WTC11 (cell line): ENCODE results near the gene ZBTB7C. TPM values are rescaled to one million over a fixed set of nuclear protein-coding genes. Genes with fewer than 3 reads are reported as not detected.

Experiments used
- ATAC-seq: fragments of 200-7000 bp; cut with Tn5 transposase; 2 replicates; pipeline ENCODE4 v1.10.0; 2021; ENCODE audit warnings: mild to moderate bottlenecking, moderate library complexity
- CTCF ChIA-PET: fragments of 300-600 bp; sonication (Branson Sonifier 250); formaldehyde crosslinking; loops from one replicate; lab custom pipeline; 2021; ENCODE audit warnings: antibody characterized with exemption; lab: Charles Lee
- POLR2A ChIA-PET: fragments of 350-600 bp; sonication (Branson Sonifier 250); formaldehyde crosslinking; loops from one replicate; lab custom pipeline; 2021; ENCODE audit warnings: antibody characterized with exemption; lab: Charles Lee
- DNase-seq: peaks from one replicate; pipeline ENCODE4 v3.0.0; 2021; ENCODE audit warnings: low spot score
- H3K27ac Mint-ChIP-seq: 2 replicates; pipeline ENCODE4 v1.8.0; 2021; ENCODE audit warnings: mixed read lengths
- H3K27me3 Mint-ChIP-seq: 2 replicates; pipeline ENCODE4 v1.8.0; 2021; ENCODE audit warnings: low read depth, mild to moderate bottlenecking, moderate library complexity, mixed read lengths
- H3K36me3 Mint-ChIP-seq: 2 replicates; pipeline ENCODE4 v1.8.0; 2021; ENCODE audit warnings: mixed read lengths
- H3K4me1 Mint-ChIP-seq: 2 replicates; pipeline ENCODE4 v1.8.0; 2022; ENCODE audit warnings: mixed read lengths
- H3K4me3 Mint-ChIP-seq: 2 replicates; pipeline ENCODE4 v1.8.0; 2021; ENCODE audit warnings: mild to moderate bottlenecking, moderate library complexity, mixed read lengths
- H3K9me3 Mint-ChIP-seq: 2 replicates; pipeline ENCODE4 v1.8.0; 2021; ENCODE audit warnings: mixed read lengths
- CREB1 ChIP-seq: sonication (generic); formaldehyde crosslinking; IDR thresholded peaks from 2 replicates; pipeline ENCODE4 v1.8.0; 2023; ENCODE audit warnings: mild to moderate bottlenecking, missing genetic modification reagents
- E2F5 ChIP-seq: sonication (generic); formaldehyde crosslinking; IDR thresholded peaks from 2 replicates; pipeline ENCODE4 v1.8.1; 2022; ENCODE audit warnings: mild to moderate bottlenecking, moderate library complexity, missing genetic modification reagents
- EMX1 ChIP-seq: fragments of 250-450 bp; sonication (Bioruptor Pico); IDR thresholded peaks from 2 replicates; pipeline ENCODE4 v1.8.0; 2021; ENCODE audit warnings: mild to moderate bottlenecking
- FOXJ3 ChIP-seq: sonication (generic); formaldehyde crosslinking; IDR thresholded peaks from 2 replicates; pipeline ENCODE4 v1.9.0; 2021; ENCODE audit warnings: missing genetic modification reagents, mild to moderate bottlenecking, borderline replicate concordance
- FOXP4 ChIP-seq: sonication (generic); formaldehyde crosslinking; IDR thresholded peaks from 2 replicates; pipeline ENCODE4 v1.8.0; 2022; ENCODE audit warnings: mild to moderate bottlenecking, missing genetic modification reagents
- MLX ChIP-seq: sonication (generic); formaldehyde crosslinking; IDR thresholded peaks from 2 replicates; pipeline ENCODE4 v1.8.1; 2023; ENCODE audit warnings: mild to moderate bottlenecking, missing genetic modification reagents, moderate library complexity
- NFYB ChIP-seq: sonication (generic); formaldehyde crosslinking; conservative IDR thresholded peaks from 2 replicates; pipeline ENCODE4 v1.8.0; 2022; ENCODE audit warnings: low read depth, missing genetic modification reagents
- NR1H2 ChIP-seq: sonication (generic); formaldehyde crosslinking; IDR thresholded peaks from 2 replicates; pipeline ENCODE4 v1.9.0; 2021; ENCODE audit warnings: mild to moderate bottlenecking, moderate library complexity, missing genetic modification reagents
- NR3C1 ChIP-seq: sonication (generic); formaldehyde crosslinking; conservative IDR thresholded peaks from 2 replicates; pipeline ENCODE4 v1.8.1; 2023; ENCODE audit warnings: low read depth, mild to moderate bottlenecking, missing genetic modification reagents
- OVOL2 ChIP-seq: fragments of 250-450 bp; sonication (Bioruptor Pico); IDR thresholded peaks from 2 replicates; pipeline ENCODE4 v1.9.0; 2021; ENCODE audit warnings: mild to moderate bottlenecking, borderline replicate concordance
- RORB ChIP-seq: fragments of 250-450 bp; sonication (Bioruptor Pico); IDR thresholded peaks from 2 replicates; pipeline ENCODE4 v1.9.0; 2021; ENCODE audit warnings: mild to moderate bottlenecking
- SP1 ChIP-seq: sonication (generic); formaldehyde crosslinking; conservative IDR thresholded peaks from 2 replicates; pipeline ENCODE4 v1.8.1; 2022; ENCODE audit warnings: missing genetic modification reagents
- ZBTB21 ChIP-seq: sonication (generic); formaldehyde crosslinking; IDR thresholded peaks from 2 replicates; pipeline ENCODE4 v1.8.1; 2023; ENCODE audit warnings: mild to moderate bottlenecking, missing genetic modification reagents, borderline replicate concordance
- ZNF396 ChIP-seq: fragments of 250-450 bp; sonication (Bioruptor Pico); IDR thresholded peaks from 2 replicates; pipeline ENCODE4 v1.8.0; 2021; ENCODE audit warnings: mild to moderate bottlenecking, moderate library complexity, borderline replicate concordance
- ZNF512 ChIP-seq: sonication (generic); formaldehyde crosslinking; IDR thresholded peaks from 2 replicates; pipeline ENCODE4 v1.8.1; 2022; ENCODE audit warnings: missing genetic modification reagents, borderline replicate concordance
- total RNA-seq: library from RNA; stranded (reverse); gene quantifications from 3 replicates; pipeline ENCODE4 v1.2.3, GENCODE V29; 2021
- TF ChIP-seq, protein P1 (sequence below): fragments of 200-600 bp; IDR thresholded peaks from 2 replicates; pipeline ENCODE4 v1.8.0; 2022; ENCODE audit warnings: antibody characterized with exemption
- TF ChIP-seq, protein P2 (sequence below): sonication (generic); formaldehyde crosslinking; conservative IDR thresholded peaks from 2 replicates; pipeline ENCODE4 v1.8.1; 2022; ENCODE audit warnings: mild to moderate bottlenecking, missing genetic modification reagents
- TF ChIP-seq, protein P3 (sequence below): fragments of 250-450 bp; sonication (Bioruptor Pico); IDR thresholded peaks from 2 replicates; pipeline ENCODE4 v1.9.0; 2021; ENCODE audit warnings: moderate library complexity, mild to moderate bottlenecking, inconsistent platforms, borderline replicate concordance
- TF ChIP-seq, protein P4 (sequence below): sonication (generic); formaldehyde crosslinking; conservative IDR thresholded peaks from 2 replicates; pipeline ENCODE4 v1.8.1; 2023; ENCODE audit warnings: mild to moderate bottlenecking, low read depth, missing genetic modification reagents, moderate library complexity

Gene ZBTB7C
- total RNA-seq, 1 experiment from 2014 or later = 0.48 TPM

GRCh38 chr18:48342581-48342980 is 66.6 kb downstream of the ZBTB7C start:
- TF ChIP-seq MLX (CRISPR knock-in tag) = no peak
- TF ChIP-seq, protein P1, sequence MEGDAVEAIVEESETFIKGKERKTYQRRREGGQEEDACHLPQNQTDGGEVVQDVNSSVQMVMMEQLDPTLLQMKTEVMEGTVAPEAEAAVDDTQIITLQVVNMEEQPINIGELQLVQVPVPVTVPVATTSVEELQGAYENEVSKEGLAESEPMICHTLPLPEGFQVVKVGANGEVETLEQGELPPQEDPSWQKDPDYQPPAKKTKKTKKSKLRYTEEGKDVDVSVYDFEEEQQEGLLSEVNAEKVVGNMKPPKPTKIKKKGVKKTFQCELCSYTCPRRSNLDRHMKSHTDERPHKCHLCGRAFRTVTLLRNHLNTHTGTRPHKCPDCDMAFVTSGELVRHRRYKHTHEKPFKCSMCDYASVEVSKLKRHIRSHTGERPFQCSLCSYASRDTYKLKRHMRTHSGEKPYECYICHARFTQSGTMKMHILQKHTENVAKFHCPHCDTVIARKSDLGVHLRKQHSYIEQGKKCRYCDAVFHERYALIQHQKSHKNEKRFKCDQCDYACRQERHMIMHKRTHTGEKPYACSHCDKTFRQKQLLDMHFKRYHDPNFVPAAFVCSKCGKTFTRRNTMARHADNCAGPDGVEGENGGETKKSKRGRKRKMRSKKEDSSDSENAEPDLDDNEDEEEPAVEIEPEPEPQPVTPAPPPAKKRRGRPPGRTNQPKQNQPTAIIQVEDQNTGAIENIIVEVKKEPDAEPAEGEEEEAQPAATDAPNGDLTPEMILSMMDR = no peak
- no peak for TF ChIP-seq NR3C1 (CRISPR knock-in tag)
- TF ChIP-seq EMX1 = no peak
- TF ChIP-seq, protein P2, sequence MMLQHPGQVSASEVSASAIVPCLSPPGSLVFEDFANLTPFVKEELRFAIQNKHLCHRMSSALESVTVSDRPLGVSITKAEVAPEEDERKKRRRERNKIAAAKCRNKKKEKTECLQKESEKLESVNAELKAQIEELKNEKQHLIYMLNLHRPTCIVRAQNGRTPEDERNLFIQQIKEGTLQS (CRISPR knock-in tag) = no peak
- no peak for TF ChIP-seq NFYB (CRISPR knock-in tag)
- TF ChIP-seq RORB = no peak
- no peak for TF ChIP-seq CREB1 (CRISPR knock-in tag)
- no peak for TF ChIP-seq ZNF396 (CRISPR knock-in tag)
- TF ChIP-seq ZBTB21 = no peak
- no peak for TF ChIP-seq ZNF512 (CRISPR knock-in tag)
- no peak for TF ChIP-seq OVOL2
- no peak for TF ChIP-seq FOXJ3 (CRISPR knock-in tag)
- TF ChIP-seq, protein P3, sequence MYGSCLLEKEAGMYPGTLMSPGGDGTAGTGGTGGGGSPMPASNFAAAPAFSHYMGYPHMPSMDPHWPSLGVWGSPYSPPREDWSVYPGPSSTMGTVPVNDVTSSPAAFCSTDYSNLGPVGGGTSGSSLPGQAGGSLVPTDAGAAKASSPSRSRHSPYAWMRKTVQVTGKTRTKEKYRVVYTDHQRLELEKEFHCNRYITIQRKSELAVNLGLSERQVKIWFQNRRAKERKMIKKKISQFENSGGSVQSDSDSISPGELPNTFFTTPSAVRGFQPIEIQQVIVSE (CRISPR knock-in tag) = no peak
- no peak for TF ChIP-seq NR1H2 (CRISPR knock-in tag)
- Mint-ChIP-seq H3K4me1 (peaks cover 12% of the 10 kb centered on the region), H3K27me3 (no peaks in the 10 kb centered on the region), H3K27ac (no peak overlapping the region), H3K9me3 (no peaks in the 10 kb centered on the region), H3K4me3 (no peak overlapping the region), H3K36me3 (no peaks in the 10 kb centered on the region)
- ChIA-PET POLR2A (no interaction called here), CTCF (interaction anchor here (0.7 to 1.7 kb wide), 4 partner anchors 47 to 305 kb away, joined by 3 to 5 read pairs (median 3); no protein-coding TSS in a partner anchor)
- DNase-seq (no peak), ATAC-seq (no peak)

DNA sequence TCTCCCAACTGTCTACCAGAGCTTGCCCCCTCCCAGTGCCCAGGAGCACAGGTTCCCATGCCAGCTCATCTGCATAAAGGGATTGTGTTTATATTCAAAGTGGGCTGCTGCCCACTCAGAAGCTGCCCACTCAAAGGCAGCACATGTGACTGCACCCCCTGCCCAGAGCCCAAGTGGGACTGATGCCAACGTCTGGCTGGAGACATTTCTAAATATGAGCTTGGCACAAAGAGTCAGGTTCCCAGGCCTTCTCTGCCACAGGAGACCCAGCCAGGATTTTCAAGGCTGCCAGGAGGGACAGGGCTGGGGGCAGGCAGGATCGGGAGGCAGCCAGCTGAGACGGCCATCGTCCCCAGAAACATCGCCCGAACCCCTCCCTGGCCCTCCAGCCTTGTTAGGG is 67.1 kb downstream of the ZBTB7C start:
- H3K4me1 Mint-ChIP-seq = peaks cover 12% of the 10 kb centered on the region
- no peak for ATAC-seq
- no peak overlapping the region for H3K27ac Mint-ChIP-seq
- H3K9me3 Mint-ChIP-seq = no peaks in the 10 kb centered on the region
- CTCF ChIA-PET = interaction anchor here (0.6 to 1.2 kb wide), 4 partner anchors 24 to 112 kb away, joined by 3 read pairs; no protein-coding TSS in a partner anchor
- POLR2A ChIA-PET = no interaction called here
- no peaks in the 10 kb centered on the region for H3K27me3 Mint-ChIP-seq
- no peak for DNase-seq
- TF ChIP-seq E2F5 (CRISPR knock-in tag) (no peak), SP1 (CRISPR knock-in tag) (no peak)
- H3K4me3 Mint-ChIP-seq = no peak overlapping the region
- no peaks in the 10 kb centered on the region for H3K36me3 Mint-ChIP-seq

DNA sequence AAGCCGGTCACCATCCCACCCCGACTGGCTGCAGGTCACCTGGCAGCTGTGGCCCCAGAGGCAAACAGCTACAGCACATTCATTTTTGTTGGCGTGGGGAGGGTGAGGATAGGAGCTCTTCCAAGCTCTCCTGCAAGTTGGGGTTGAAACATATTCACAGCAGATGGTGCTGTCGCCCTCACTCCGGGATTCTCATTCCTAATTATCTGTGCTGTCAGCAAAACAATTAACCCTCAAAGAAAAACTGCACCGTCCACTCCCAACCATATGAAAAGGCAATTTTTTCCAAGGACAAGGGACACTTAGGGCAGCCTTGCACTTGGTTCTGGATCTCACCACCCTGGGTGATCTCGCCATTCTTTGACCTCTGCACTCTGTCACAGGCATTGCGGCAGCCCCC is 68.6 kb downstream of the ZBTB7C start:
- ChIA-PET CTCF (interaction anchor here (1.4 to 2.0 kb wide), 2 partner anchors 105 to 110 kb away, joined by 3 to 9 read pairs; no protein-coding TSS in a partner anchor), POLR2A (no interaction called here)
- ATAC-seq (no peak), DNase-seq (no peak)
- Mint-ChIP-seq H3K27me3 (no peaks in the 10 kb centered on the region), H3K36me3 (no peaks in the 10 kb centered on the region), H3K4me3 (no peak overlapping the region), H3K4me1 (peaks cover 18% of the 10 kb centered on the region), H3K9me3 (no peaks in the 10 kb centered on the region), H3K27ac (no peak overlapping the region)
- TF ChIP-seq, protein P4, sequence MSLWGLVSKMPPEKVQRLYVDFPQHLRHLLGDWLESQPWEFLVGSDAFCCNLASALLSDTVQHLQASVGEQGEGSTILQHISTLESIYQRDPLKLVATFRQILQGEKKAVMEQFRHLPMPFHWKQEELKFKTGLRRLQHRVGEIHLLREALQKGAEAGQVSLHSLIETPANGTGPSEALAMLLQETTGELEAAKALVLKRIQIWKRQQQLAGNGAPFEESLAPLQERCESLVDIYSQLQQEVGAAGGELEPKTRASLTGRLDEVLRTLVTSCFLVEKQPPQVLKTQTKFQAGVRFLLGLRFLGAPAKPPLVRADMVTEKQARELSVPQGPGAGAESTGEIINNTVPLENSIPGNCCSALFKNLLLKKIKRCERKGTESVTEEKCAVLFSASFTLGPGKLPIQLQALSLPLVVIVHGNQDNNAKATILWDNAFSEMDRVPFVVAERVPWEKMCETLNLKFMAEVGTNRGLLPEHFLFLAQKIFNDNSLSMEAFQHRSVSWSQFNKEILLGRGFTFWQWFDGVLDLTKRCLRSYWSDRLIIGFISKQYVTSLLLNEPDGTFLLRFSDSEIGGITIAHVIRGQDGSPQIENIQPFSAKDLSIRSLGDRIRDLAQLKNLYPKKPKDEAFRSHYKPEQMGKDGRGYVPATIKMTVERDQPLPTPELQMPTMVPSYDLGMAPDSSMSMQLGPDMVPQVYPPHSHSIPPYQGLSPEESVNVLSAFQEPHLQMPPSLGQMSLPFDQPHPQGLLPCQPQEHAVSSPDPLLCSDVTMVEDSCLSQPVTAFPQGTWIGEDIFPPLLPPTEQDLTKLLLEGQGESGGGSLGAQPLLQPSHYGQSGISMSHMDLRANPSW (CRISPR knock-in tag) = no peak
- TF ChIP-seq ZNF512 (CRISPR knock-in tag) (no peak), FOXP4 (no peak), RORB (no peak)
